Stimulated activated CD4-positive, alpha-beta T cell treated with anti-CD3 and anti-CD28 coated beads, Interleukin-12 subunit alpha, Interleukin-12 subunit beta, amount 100 ng/mL, for 48 hours (primary cell): ENCODE measurements around the gene CABLES1.
"Not testable (repeated sequence)": the region's sequence is repeated elsewhere in the genome, so short reads cannot be mapped to it uniquely, and the experiment has no call there.

Experiments used
- DNase-seq, 3 donors: peaks; one replicate each; pipeline ENCODE4 v3.0.0-alpha.2; 2020; ENCODE audit warnings: low read depth in 2 of 3, low spot score in 1 of 3

Gene CABLES1

DNA sequence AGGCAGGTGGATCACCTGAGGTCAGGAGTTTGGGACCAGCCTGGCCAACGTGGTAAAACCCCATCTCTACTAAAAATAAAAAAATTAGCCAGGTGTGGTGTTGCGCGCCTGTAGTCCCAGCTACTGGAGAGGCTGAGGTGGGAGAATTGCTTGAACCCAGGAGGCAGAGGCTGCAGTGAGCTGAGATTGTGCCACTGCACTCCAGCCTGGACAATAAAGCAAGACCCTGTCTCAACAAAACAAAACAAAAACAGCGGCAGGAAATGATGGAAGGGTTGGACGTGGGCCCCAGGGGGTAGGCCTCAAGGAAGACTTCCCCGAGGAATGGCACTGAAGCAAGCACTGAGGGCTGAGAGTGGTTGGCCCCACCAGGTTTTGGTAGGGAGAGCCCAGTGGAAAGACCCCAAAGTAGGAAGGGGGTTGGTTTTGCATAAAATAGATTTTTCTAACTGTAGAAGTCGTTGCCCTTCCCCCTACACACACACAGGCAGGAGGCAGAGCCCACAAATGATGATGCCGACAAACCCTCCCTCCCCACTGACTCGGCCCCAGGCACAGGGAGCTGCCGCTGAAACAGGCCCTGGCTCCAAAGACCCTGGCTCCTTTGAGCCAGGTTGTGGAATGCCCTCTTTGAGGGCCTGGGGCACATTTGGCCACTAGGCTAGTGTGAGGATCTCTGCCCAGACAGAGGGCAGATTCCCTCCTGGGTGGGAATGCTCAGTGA, 104.8 kb downstream of the CABLES1 start:
- no peak for DNase-seq

GRCh38 chr18:23240609-23240930, 105.3 kb downstream of the CABLES1 start:
- DNase-seq, result no peak

GRCh38 chr18:23241833-23242496, 106.7 kb downstream of the CABLES1 start:
- DNase-seq, result not testable (repeated sequence)

GRCh38 chr18:23243178-23243577, 107.9 kb downstream of the CABLES1 start:
- no peak for DNase-seq

GRCh38 chr18:23243816-23244215, 108.5 kb downstream of the CABLES1 start:
- no peak for DNase-seq

DNA sequence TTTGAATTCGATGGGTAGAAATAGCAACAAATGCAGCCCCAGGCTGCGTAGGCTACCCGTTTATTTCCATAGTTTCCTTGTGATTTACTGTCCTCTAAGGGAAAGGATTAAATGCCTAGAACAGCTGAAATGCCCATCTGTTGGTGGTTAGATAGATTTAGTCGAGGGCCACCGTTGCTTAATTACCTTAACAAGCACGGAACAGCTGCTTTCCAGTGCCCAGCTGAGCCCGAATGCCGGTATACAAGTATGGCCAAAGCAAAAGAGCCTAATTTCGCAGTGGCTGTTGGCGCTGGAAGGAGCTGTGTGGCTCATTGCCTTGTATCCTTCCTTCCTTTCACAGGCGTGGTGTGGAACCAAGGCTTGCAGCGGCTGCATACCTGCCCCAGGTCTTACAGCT, 109.1 kb downstream of the CABLES1 start:
- no peak for DNase-seq

DNA sequence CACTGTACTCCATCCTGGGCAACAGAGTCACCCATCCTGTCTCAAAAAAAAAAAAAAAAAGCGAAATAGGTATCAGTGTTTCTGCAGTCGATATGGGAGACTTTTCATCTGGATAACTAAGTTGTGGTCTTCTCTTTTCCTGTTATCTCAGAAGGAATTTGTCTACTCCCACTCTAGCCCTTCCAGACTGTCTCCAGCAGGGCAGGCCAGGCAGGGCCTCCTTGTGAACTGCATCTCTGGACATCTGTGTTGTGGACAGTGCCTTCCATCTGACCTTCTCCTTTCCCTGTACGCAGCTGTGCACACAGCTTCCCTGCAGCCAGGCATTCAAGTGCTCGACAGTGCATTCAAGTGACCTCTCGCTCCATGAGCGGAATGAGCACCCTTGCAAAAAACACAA, 110.2 kb downstream of the CABLES1 start:
- DNase-seq, result no peak

- no peak for DNase-seq
Measured at GRCh38 chr18:23247331-23247730, 112.0 kb downstream of the CABLES1 start.

DNA sequence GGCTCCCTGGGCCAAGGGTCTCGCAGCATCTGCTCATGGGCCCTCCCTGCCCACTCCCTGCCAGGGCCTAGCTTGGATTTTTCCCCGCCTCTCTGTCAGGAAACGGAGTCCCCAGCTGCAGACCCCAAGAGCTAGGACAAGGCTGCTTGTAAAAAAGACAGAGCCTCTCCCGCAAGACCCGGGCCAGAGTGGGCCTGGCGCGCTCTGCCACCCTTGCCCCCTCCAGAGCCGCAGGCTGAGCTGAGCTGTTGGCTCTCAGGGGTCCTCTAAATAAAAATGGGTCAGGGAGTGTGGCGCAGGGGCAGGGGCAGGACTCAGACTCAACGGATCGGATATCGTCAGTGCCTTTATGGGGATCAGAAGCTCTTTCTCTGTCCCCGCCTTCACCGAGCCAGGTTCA, 112.6 kb downstream of the CABLES1 start:
- DNase-seq, result no peak

GRCh38 chr18:23248826-23249225, 113.5 kb downstream of the CABLES1 start:
- no peak for DNase-seq

DNA sequence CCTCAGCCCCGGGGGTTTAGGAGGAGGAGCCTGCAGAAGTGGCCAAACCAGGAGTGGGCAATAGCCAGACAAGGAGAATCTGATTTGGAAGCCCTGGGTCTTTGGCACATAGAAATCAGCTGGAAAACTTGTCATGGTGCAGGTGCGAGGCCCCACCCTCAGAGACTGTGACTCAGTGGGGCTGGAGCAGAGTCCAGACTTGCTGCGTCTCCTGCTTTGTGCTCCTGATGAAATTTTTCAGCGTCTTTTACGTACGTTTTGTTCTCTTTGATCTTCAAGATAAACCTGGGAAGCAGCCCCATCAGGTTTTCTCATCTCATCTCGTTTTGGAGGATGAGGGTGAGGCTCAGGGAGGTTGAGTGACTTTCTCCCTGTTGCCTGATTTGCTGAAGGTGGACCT, 114.1 kb downstream of the CABLES1 start:
- no peak for DNase-seq

DNA sequence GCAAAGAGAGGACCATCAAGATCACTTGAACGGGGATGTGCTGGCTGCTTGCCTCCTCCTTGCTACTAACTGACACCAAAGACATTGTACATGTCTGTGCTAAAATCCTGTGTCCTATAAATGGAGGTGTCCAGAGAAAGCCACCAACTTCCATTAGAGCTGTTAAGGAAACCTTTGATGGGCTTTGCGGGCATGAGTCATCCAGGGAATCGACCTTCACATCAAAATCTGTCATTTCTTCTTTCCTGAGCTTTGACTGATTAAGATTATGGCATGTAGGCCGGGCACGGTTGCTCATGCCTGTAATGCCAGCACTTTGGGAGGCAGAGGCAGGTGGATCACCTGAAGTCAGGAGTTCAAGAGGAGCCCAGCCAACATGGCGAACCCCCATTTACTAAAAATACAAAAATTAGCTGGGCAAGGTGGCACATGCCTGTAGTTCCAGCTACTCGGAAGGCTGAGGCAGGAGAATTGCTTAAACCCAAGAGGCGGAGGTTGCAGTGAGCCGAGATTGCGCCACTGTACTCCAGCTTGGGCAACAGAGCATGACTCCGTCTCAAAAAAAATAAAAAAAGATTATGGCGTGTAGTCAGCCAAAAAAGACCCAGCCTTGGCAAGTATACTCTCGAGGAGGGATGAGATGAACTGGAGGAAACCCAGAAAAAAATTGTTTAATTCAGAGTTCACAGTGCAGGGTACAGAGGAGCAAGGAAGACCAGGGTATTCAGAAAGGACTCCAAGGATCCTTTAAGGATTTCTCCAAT, 115.8 kb downstream of the CABLES1 start:
- DNase-seq, result no peak

DNA sequence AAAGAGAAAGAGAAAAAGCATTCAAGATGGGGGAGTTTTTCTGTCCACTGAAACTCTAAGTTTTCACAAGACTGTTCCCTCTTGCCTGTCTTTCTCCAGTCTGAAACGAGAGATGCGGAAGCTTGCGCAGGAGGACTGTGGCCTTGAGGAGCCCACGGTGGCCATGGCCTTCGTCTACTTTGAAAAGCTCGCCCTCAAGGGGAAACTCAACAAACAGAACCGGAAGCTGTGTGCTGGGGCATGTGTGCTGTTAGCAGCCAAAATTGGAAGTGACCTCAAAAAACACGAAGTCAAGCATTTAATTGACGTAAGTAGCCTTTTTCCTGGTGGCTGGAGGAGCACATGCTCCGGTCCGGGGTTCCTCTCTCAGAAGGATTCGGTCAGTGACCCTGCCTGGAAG, 118.3 kb downstream of the CABLES1 start:
- DNase-seq, result no peak

- DNase-seq, result no peak
Measured at GRCh38 chr18:23257137-23257536, 121.9 kb downstream of the CABLES1 start.

DNA sequence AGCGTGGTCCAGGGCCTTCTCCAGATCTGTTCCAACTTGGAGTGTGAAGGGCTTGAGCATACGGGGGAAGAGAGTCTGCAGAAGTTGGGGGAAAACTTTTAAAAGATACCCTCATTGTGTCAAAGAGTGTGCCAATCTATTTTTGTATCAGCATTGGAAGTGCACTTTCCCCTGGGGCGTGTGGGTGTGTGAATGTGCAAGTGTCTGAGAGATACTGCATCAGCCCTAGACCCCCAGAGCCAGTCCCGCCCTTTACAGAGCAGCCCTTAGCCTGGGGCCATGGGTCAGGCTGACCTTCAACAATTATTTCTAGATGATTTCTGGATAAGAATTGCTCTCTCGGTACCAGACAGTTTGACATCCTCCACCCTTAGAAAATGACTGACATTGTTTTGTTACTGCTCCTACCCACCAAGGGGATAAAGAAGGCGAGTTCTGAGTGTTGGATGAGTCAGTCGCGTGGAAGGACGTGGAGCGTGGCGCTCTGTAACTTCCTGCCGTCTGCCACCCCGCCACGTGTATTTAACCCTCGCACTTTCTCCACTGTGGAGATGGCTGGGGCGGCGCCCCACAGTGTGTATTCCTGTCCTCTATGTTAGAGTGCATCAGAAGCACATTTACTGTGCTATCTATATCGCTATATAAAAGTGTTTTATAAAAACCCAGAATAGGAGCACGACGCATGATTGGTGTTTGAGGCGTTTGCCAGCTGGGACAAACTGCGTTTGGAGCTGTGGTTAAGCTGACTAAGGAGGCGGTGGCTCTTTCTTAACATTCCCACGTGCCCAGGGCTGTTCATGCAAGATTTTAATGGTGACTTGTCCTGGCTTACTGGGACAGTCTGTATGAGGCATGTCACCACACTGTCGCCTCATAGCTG, 122.6 kb downstream of the CABLES1 start:
- no peak for DNase-seq

- DNase-seq, result no peak
Measured at GRCh38 chr18:23258566-23259469, 123.5 kb downstream of the CABLES1 start.

GRCh38 chr18:23259701-23260681, 124.7 kb downstream of the CABLES1 start:
- no peak for DNase-seq

GRCh38 chr18:23260926-23261590, 125.8 kb downstream of the CABLES1 start:
- no peak for DNase-seq
